Measurements from ENCODE around the gene RPL14. TPM values are rescaled to one million over a fixed set of nuclear protein-coding genes. Genes with fewer than 3 reads are reported as not detected.

Gene RPL14
- total RNA-seq = 368 and 376 TPM in 2 replicates

GRCh38 chr3:40456940-40457823 lies at the start of gene RPL14:
TSS of gene RPL14 (plus strand) at chr3:40457339. CDS start at chr3:40457472, 133 bp downstream.

GRCh38 chr3:40476478-40477470 lies 19.6 kb downstream of the RPL14 start, which contains the start of gene ZNF619:
TSS of gene ZNF619 (plus strand) at chr3:40477122. CDS start at chr3:40477980, 858 bp downstream.

GRCh38 chr3:40505599-40506462 lies 48.7 kb downstream of the RPL14 start, which contains the start of gene ZNF620:
TSS of gene ZNF620 (plus strand) at chr3:40506039. CDS start at chr3:40506353, 314 bp downstream.

Other genes starting within 250 kb of the RPL14 start
- gene EIF1B, start 147.6 kb upstream of the RPL14 start, total RNA-seq = 14.4 and 22.9 TPM in 2 replicates
- gene ENTPD3, start 70.2 kb upstream of the RPL14 start, total RNA-seq = 0.18 TPM in 1 of 2 replicates, not detected in the other
- gene ZNF619, start 19.8 kb downstream of the RPL14 start, total RNA-seq = 1.4 and 2.9 TPM in 2 replicates
- gene ZNF620, start 48.7 kb downstream of the RPL14 start, total RNA-seq = 0.72 and 1.9 TPM in 2 replicates
- 11.0 and 11.5 TPM in 2 replicates for gene ZNF621, start 67.6 kb downstream of the RPL14 start, total RNA-seq